GM12872 (cell line): ENCODE results near the gene NEGR1.

Source experiments
- TF ChIP-seq, protein P1 (sequence below): IDR thresholded peaks from 3 replicates; pipeline ENCODE4 v1.5.1; 2011; ENCODE audit warnings: low read depth, mild to moderate bottlenecking, low read length, moderate library complexity; ENCODE audit not compliant: insufficient read depth

Gene NEGR1

GRCh38 chr1:72235062-72235461, 47.3 kb downstream of the NEGR1 start:
- TF ChIP-seq, protein P1, sequence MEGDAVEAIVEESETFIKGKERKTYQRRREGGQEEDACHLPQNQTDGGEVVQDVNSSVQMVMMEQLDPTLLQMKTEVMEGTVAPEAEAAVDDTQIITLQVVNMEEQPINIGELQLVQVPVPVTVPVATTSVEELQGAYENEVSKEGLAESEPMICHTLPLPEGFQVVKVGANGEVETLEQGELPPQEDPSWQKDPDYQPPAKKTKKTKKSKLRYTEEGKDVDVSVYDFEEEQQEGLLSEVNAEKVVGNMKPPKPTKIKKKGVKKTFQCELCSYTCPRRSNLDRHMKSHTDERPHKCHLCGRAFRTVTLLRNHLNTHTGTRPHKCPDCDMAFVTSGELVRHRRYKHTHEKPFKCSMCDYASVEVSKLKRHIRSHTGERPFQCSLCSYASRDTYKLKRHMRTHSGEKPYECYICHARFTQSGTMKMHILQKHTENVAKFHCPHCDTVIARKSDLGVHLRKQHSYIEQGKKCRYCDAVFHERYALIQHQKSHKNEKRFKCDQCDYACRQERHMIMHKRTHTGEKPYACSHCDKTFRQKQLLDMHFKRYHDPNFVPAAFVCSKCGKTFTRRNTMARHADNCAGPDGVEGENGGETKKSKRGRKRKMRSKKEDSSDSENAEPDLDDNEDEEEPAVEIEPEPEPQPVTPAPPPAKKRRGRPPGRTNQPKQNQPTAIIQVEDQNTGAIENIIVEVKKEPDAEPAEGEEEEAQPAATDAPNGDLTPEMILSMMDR, result no peak

DNA sequence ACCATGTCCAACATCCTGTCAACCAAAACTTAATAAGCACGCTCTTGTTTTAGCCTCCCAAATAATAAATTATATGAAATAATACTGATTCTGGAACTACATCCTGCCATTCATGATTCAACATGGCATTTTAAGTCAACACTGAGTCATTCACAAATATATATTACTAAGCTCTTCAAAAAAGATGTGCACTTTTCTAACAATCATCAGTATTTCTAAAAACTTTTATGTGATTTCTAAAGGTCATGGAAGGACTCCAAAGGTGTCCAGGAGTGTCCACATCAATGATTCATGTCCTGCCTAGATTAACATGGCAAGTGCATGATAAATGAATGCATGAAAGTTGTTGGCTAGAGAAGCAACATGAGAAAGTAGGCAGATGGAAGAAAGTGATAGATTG, 51.6 kb downstream of the NEGR1 start:
- TF ChIP-seq, protein P1, result no peak

DNA sequence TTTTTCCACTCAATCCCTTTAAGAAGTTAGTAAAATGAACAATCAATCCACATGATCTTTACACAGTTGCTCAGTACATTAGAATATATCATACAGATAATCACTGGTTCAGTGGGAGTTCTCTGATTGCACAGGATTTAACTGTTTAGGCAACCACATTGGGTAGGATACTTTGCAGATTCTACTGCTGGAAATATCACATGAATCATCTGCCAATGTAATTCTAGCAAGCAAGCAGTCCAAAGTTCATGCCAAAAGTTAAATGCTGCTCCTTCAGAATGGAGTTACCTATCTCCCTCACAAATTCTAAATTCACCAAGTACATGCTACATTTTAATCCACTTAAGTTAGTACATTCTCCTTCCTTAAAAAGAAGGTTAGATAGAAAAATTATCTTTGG, 52.4 kb downstream of the NEGR1 start:
- TF ChIP-seq, protein P1, result no peak

- TF ChIP-seq, protein P1, result no peak
Observed at GRCh38 chr1:72227667-72228066, 54.7 kb downstream of the NEGR1 start.

- TF ChIP-seq, protein P1, result no peak
Observed at GRCh38 chr1:72224506-72224905, 57.8 kb downstream of the NEGR1 start.

GRCh38 chr1:72221811-72222210, 60.5 kb downstream of the NEGR1 start:
- TF ChIP-seq, protein P1, result no peak

- TF ChIP-seq, protein P1, result no peak
Observed at GRCh38 chr1:72218141-72218739, 64.1 kb downstream of the NEGR1 start.
